Measurements from ENCODE around the gene TTC39A.
A peak's percentile ranks its signal among the peaks of the same experiment; 100 is the strongest.
"Not testable (repeated sequence)": the region's sequence is repeated elsewhere in the genome, so short reads cannot be mapped to it uniquely, and the experiment has no call there.

The TTC39A gene

GRCh38 chr1:51264451-51264850 lies 65.9 kb downstream of the TTC39A start:
- DNase-seq = peak in 2 of 3 donors; percentile 14 to 17

GRCh38 chr1:51263147-51263877 lies 67.0 kb downstream of the TTC39A start:
- DNase-seq = no peak

GRCh38 chr1:51255331-51255730 lies 75.0 kb downstream of the TTC39A start:
- DNase-seq = no peak

- no peak for DNase-seq
Measured at GRCh38 chr1:51253691-51254090, 76.7 kb downstream of the TTC39A start.

GRCh38 chr1:51252366-51252765 lies 78.0 kb downstream of the TTC39A start:
- DNase-seq = no peak

- DNase-seq = not testable (repeated sequence)
Measured at GRCh38 chr1:51251165-51251564, 79.2 kb downstream of the TTC39A start.

GRCh38 chr1:51250729-51251128 lies 79.6 kb downstream of the TTC39A start:
- DNase-seq = not testable (repeated sequence)

GRCh38 chr1:51249445-51249844 lies 80.9 kb downstream of the TTC39A start:
- DNase-seq = no peak

GRCh38 chr1:51247499-51247898 lies 82.9 kb downstream of the TTC39A start:
- no peak for DNase-seq

- peak in 1 of 3 donors; percentile 12 for DNase-seq
Measured at GRCh38 chr1:51247022-51247421, 83.3 kb downstream of the TTC39A start.

- DNase-seq = no peak
Measured at GRCh38 chr1:51242546-51242945, 87.8 kb downstream of the TTC39A start.

GRCh38 chr1:51241119-51241518 lies 89.2 kb downstream of the TTC39A start:
- no peak for DNase-seq

- no peak for DNase-seq
Measured at GRCh38 chr1:51240084-51240483, 90.3 kb downstream of the TTC39A start.

- no peak for DNase-seq
Measured at GRCh38 chr1:51238034-51238403, 92.3 kb downstream of the TTC39A start.

- DNase-seq = peak in 1 of 3 donors; percentile 27
Measured at GRCh38 chr1:51237351-51238033, 92.9 kb downstream of the TTC39A start.
